HCEC 1CT (cell line): ENCODE results near the gene COL26A1.
"Not testable (repeated sequence)": the region's sequence is repeated elsewhere in the genome, so short reads cannot be mapped to it uniquely, and the experiment has no call there.

Source experiments
- DNase-seq: peaks from one replicate; pipeline ENCODE4 v3.0.0-alpha.2; 2017

COL26A1 gene

DNA sequence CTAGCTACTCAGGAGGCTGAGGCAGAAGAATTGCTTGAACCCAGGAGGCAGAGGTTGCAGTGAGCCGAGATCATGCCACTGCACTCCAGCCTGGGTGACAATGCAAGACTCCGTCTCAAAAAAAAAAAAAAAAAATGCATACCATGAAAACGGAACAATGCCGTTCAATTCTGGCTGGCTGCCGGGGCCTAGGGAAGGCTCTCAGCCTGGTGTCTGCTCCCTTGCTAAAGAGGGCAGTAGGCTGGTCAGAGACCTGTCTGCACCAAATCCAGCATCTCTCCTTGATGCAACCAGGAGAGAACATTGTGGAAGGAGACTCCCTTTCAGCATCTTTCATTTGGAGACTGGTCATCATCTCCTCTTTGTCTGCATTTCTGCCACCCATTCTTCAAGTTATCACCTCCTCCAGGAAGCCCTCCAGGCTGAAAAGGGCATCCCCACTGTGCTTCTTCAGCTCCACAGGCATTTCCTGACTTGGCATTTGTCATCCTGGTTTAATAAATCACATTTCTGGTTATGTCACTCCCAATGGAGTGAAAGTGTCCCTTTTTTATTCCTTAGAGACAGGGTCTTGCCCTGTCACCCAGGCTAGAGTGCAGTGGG is 241.8 kb downstream of the COL26A1 start:
- no peak for DNase-seq

GRCh38 chr7:101604934-101605332 is 242.3 kb downstream of the COL26A1 start:
- DNase-seq: not testable (repeated sequence)

DNA sequence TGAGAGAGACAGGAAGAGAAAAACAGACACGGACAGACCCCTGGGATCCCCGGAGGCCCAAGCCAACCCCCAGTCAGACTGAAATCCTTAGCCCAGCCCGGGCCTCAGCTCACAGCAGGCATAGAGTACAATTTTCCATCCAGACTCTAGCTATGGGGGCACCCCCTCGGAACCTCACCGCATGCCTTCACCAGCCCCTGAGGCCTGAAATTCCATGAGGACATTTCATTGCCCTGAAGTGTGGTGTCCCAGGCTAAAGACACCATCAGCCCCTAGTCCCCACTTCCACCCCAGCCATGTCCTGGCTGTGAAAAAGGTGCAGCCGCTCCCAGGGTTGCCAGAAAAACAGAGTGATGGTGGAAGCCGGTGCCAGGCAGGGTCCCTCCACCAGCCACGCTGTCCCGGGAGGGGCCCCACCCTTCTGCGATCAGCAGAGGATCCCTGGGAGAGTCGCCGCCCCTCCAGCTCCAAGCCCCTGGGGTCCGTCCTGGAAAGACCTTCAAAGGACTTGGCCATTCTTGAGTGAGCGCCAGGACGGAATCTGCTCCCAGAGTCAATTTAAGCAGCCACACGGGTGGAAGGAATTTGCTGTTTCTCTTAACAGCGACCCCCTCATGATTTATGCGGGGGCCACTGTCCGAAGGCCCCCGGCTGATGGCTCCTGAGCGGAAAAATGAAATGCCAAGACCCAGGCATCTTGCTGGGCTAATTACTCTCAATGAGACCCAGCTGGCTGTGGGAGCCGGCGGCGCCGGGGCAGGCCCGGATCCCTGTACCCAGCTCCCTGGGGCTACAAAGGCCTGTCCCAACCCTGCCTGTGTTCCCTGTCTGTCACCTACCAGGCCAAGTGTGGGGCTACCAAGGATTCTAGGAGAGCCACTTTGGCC is 243.2 kb downstream of the COL26A1 start:
- DNase-seq: no peak

DNA sequence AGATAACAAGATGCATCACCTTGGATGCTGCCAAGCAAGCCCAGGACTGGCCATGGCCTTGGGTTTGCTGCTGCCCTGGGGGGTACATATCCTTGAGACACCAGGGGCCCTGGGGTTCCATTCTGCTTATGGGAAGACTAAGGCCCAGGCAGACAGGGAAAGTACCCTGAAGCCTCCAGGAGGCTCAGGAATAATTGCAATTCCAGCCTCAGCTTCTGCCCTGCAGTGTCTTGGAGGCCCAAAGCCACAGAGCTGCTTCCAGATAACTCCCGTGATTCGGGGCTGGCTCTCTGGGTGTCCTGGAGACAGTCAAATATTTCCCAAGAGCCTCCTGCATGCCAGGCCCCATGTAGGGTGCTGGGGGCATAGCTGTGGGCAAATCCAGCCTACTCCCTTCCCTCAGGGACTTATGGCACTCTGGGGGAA is 243.8 kb downstream of the COL26A1 start:
- no peak for DNase-seq
